H1 (cell line): ENCODE measurements around the gene LIN37. TPM values are rescaled to one million over a fixed set of nuclear protein-coding genes. Genes with fewer than 3 reads are reported as not detected.
A peak's percentile ranks its signal among the peaks of the same experiment; 100 is the strongest.

Experiments used
- CTCF ChIA-PET: fragments of 300-600 bp; sonication (Branson Sonifier 250); formaldehyde crosslinking; loops from one replicate; lab custom pipeline; 2021; ENCODE audit not compliant: partially characterized antibody; lab: Charles Lee
- POLR2A ChIA-PET: fragments of 300-600 bp; sonication (Branson Sonifier 250); formaldehyde crosslinking; loops from one replicate; lab custom pipeline; 2021; ENCODE audit warnings: inconsistent platforms; ENCODE audit not compliant: partially characterized antibody; lab: Charles Lee
- DNase-seq, 2 experiments: peaks; one replicate each; pipeline versions ENCODE4 v3.0.0 to v3.0.0-alpha.2; 2010 to 2022; ENCODE audit warnings: low spot score in 2 of 2, low read depth in 1 of 2, mixed read lengths in 1 of 2
- FAIRE-seq: peaks from 2 replicates; lab custom pipeline; 2011; peaks lifted over from hg19 to GRCh38; lab: Jason Lieb, UNC
- H2AFZ ChIP-seq: 2 replicates; pipeline ENCODE4 v1.8.1; 2012; ENCODE audit warnings: low read length, inconsistent platforms
- H2AK5ac ChIP-seq: 2 replicates; pipeline ENCODE4 v1.6.1; 2013; ENCODE audit warnings: low read depth, low read length
- H2BK120ac ChIP-seq: replicated peaks from 2 replicates; pipeline ENCODE3; 2013; ENCODE audit warnings: low read depth, low read length, inconsistent platforms
- H2BK12ac ChIP-seq: 2 replicates; pipeline ENCODE4 v1.6.1; 2013; ENCODE audit warnings: low read depth, low read length
- H2BK15ac ChIP-seq: 2 replicates; pipeline ENCODE4 v1.6.1; 2013; ENCODE audit warnings: low read length
- H2BK20ac ChIP-seq: 2 replicates; pipeline ENCODE4 v1.6.1; 2013; ENCODE audit warnings: low read length
- H2BK5ac ChIP-seq: 2 replicates; pipeline ENCODE4 v1.6.1; 2013; ENCODE audit warnings: low read depth, low read length
- H3K14ac ChIP-seq: 2 replicates; pipeline ENCODE4 v1.6.1; 2013; ENCODE audit warnings: inconsistent platforms; ENCODE audit not compliant: insufficient read length
- H3K18ac ChIP-seq: 2 replicates; pipeline ENCODE4 v1.6.1; 2013; ENCODE audit warnings: low read length; ENCODE audit errors: extremely low read depth
- H3K23ac ChIP-seq: 2 replicates; pipeline ENCODE4 v1.6.1; 2013; ENCODE audit warnings: inconsistent platforms; ENCODE audit not compliant: insufficient read length
- H3K23me2 ChIP-seq: 2 replicates; pipeline ENCODE4 v1.6.1; 2013; ENCODE audit warnings: low read depth, low read length
- H3K27ac ChIP-seq: 2 replicates; pipeline ENCODE4 v1.6.1; 2011; ENCODE audit warnings: low read depth, low read length, inconsistent platforms
- H3K27me3 ChIP-seq, 4 experiments: replicated peaks in 1 of 4; 1 replicate in 1 of 4; 2 replicates in 3 of 4; pipeline versions ENCODE4 v1.6.1 to v1.8.1; 2011 to 2013; ENCODE audit warnings: low read length in 3 of 4, mild to moderate bottlenecking in 3 of 4, inconsistent platforms in 2 of 4, mixed read lengths in 2 of 4, moderate library complexity in 1 of 4; ENCODE audit not compliant: control insufficient read depth in 3 of 4, insufficient read depth in 3 of 4; ENCODE audit errors: extremely low read depth in 1 of 4
- H3K36me3 ChIP-seq, 4 experiments: 2 replicates each; pipeline versions ENCODE4 v1.6.1 to v1.8.1; 2011 to 2013; ENCODE audit warnings: mild to moderate bottlenecking in 4 of 4, low read length in 3 of 4, moderate library complexity in 2 of 4, control low read depth in 1 of 4, inconsistent platforms in 1 of 4; ENCODE audit not compliant: insufficient read depth in 4 of 4, control insufficient read depth in 2 of 4
- H3K4ac ChIP-seq: replicated peaks from 2 replicates; pipeline ENCODE3; 2013; ENCODE audit warnings: low read length, low read depth, mixed read lengths, inconsistent platforms; ENCODE audit not compliant: insufficient read length
- H3K4me1 ChIP-seq, 4 experiments: replicated peaks in 1 of 4; 1 replicate in 1 of 4; 2 replicates in 3 of 4; pipeline versions ENCODE4 v1.6.1 to v1.8.1; 2011 to 2013; ENCODE audit warnings: low read length in 3 of 4, inconsistent platforms in 2 of 4, mixed read lengths in 1 of 4; ENCODE audit not compliant: insufficient read depth in 4 of 4, control insufficient read depth in 3 of 4
- H3K4me2 ChIP-seq, 2 experiments: 2 replicates each; pipeline versions ENCODE4 v1.6.1 to v1.8.1; 2011 to 2013; ENCODE audit warnings: low read depth in 2 of 2, low read length in 2 of 2, control low read depth in 1 of 2, inconsistent platforms in 1 of 2, mild to moderate bottlenecking in 1 of 2; ENCODE audit not compliant: insufficient read depth in 1 of 2
- H3K4me3 ChIP-seq, 4 experiments: fragments of 200-600, 300-600 bp in 1 of 4; sonication (generic), shearing (Covaris generic), sonication (Bioruptor Twin) in 1 of 4; 2 replicates each; pipeline versions ENCODE4 v1.5.1 to v1.8.1; 2011 to 2016; ENCODE audit warnings: low read length in 4 of 4, low read depth in 3 of 4, control low read depth in 2 of 4, inconsistent platforms in 2 of 4, mild to moderate bottlenecking in 2 of 4, mixed read lengths in 1 of 4, moderate library complexity in 1 of 4; ENCODE audit not compliant: insufficient read depth in 2 of 4; ENCODE audit errors: extremely low read depth in 1 of 4
- H3K56ac ChIP-seq: replicated peaks from 2 replicates; pipeline ENCODE3; 2013; ENCODE audit warnings: low read depth, mild to moderate bottlenecking, mixed read lengths, low read length, inconsistent platforms; ENCODE audit not compliant: insufficient read length
- H3K79me1 ChIP-seq: 2 replicates; pipeline ENCODE4 v1.6.1; 2013; ENCODE audit warnings: low read depth, low read length, control low read depth
- H3K79me2 ChIP-seq, 2 experiments: 2 replicates each; pipeline versions ENCODE4 v1.6.1 to v1.8.1; 2012 to 2013; ENCODE audit warnings: low read length in 2 of 2, mild to moderate bottlenecking in 2 of 2, inconsistent platforms in 1 of 2; ENCODE audit not compliant: insufficient read depth in 2 of 2, control insufficient read depth in 1 of 2
- H3K9ac ChIP-seq, 4 experiments: replicated peaks in 1 of 4; 1 replicate in 1 of 4; 2 replicates in 3 of 4; pipeline versions ENCODE4 v1.6.1 to v1.8.1; 2011 to 2013; ENCODE audit warnings: low read depth in 3 of 4, low read length in 3 of 4, control low read depth in 2 of 4, mild to moderate bottlenecking in 2 of 4, moderate library complexity in 2 of 4, inconsistent platforms in 1 of 4; ENCODE audit errors: extremely low read depth in 1 of 4
- H3K9me3 ChIP-seq, 2 experiments: 2 replicates each; pipeline versions ENCODE4 v1.6.1 to v1.8.1; 2012 to 2013; ENCODE audit warnings: mild to moderate bottlenecking in 2 of 2, moderate library complexity in 2 of 2, control low read depth in 1 of 2, inconsistent platforms in 1 of 2, low read depth in 1 of 2, low read length in 1 of 2, mixed read lengths in 1 of 2; ENCODE audit not compliant: insufficient read depth in 2 of 2
- H4K20me1 ChIP-seq, 2 experiments: replicated peaks in 1 of 2; 2 replicates each; pipeline versions ENCODE3 to v1.8.1; 2011 to 2013; ENCODE audit warnings: inconsistent platforms in 2 of 2, low read length in 2 of 2, mild to moderate bottlenecking in 1 of 2; ENCODE audit not compliant: insufficient read depth in 2 of 2, control insufficient read depth in 1 of 2
- H4K5ac ChIP-seq: 2 replicates; pipeline ENCODE4 v1.6.1; 2013; ENCODE audit warnings: low read length, low read depth, mixed read lengths, inconsistent platforms; ENCODE audit not compliant: insufficient read length
- H4K8ac ChIP-seq: 2 replicates; pipeline ENCODE4 v1.8.0; 2013; ENCODE audit warnings: mild to moderate bottlenecking, moderate library complexity, low read length, inconsistent platforms; ENCODE audit not compliant: insufficient read depth; ENCODE audit errors: extremely low read depth
- H4K91ac ChIP-seq: replicated peaks from 2 replicates; pipeline ENCODE3; 2013; ENCODE audit warnings: low read length, mixed read lengths, inconsistent platforms; ENCODE audit not compliant: insufficient read length
- ASH2L ChIP-seq: fragments of 200-600, 300-600 bp; sonication (generic); IDR thresholded peaks from one replicate; pipeline ENCODE4 v1.7.1; 2017; ENCODE audit warnings: low read length
- ATF3 ChIP-seq: IDR thresholded peaks from 2 replicates; pipeline ENCODE4 v1.6.1; 2011; ENCODE audit warnings: low read depth, mild to moderate bottlenecking, low read length; ENCODE audit not compliant: insufficient read depth
- BCL11A ChIP-seq, 2 experiments: IDR thresholded peaks; one replicate each; pipeline ENCODE4 v1.6.1; 2011; ENCODE audit warnings: low read depth in 2 of 2, low read length in 2 of 2, mild to moderate bottlenecking in 2 of 2
- CBX5 ChIP-seq: fragments of 300-800, 300-1000 bp; sonication (generic); IDR thresholded peaks from 2 replicates; pipeline ENCODE4 v1.7.1; 2016; ENCODE audit warnings: antibody characterized with exemption, low read length, low read depth
- CHD1 ChIP-seq: IDR thresholded peaks from 2 replicates; pipeline ENCODE4 v1.6.1; 2012; ENCODE audit warnings: low read depth, low read length, improper control_type of control experiment
- EZH2 ChIP-seq: fragments of 200-600 bp; sonication (generic); IDR thresholded peaks from 2 replicates; pipeline ENCODE4 v1.7.1; 2012; ENCODE audit warnings: low read depth, mild to moderate bottlenecking, moderate library complexity, low read length, inconsistent platforms; ENCODE audit not compliant: severe bottlenecking
- MAFK ChIP-seq: IDR thresholded peaks from 2 replicates; pipeline ENCODE4 v1.6.1; 2012; ENCODE audit warnings: low read depth, mild to moderate bottlenecking, improper control_type of control experiment, low read length
- PHF8 ChIP-seq: fragments of 200-600 bp; sonication (generic); conservative IDR thresholded peaks from 2 replicates; pipeline ENCODE4 v1.7.1; 2012; ENCODE audit warnings: low read depth, mild to moderate bottlenecking, inconsistent platforms, low read length, moderate library complexity
- RXRA ChIP-seq: IDR thresholded peaks from 2 replicates; pipeline ENCODE4 v1.6.1; 2011; ENCODE audit warnings: low read depth, mild to moderate bottlenecking, low read length, moderate library complexity; ENCODE audit not compliant: insufficient read depth
- TCF12 ChIP-seq: IDR thresholded peaks from 2 replicates; pipeline ENCODE4 v1.6.1; 2011; ENCODE audit warnings: low read depth, mild to moderate bottlenecking, low read length
- WGBS, 2 experiments: shearing (Covaris generic) in 1 of 2; methylation state at CpG; one replicate each; pipeline versions ENCODE4 v1.1.6 to v1.1.7; 2013 to 2015; ENCODE audit warnings: low lambda C conversion rate in 2 of 2, mixed read lengths in 2 of 2, inconsistent platforms in 1 of 2, low coverage in 1 of 2, missing lambda C conversion rate in 1 of 2; ENCODE audit not compliant: insufficient replicate concordance in 2 of 2, insufficient coverage in 1 of 2, insufficient read length in 1 of 2; ENCODE audit errors: extremely low coverage in 1 of 2, missing lambda C conversion rate in 1 of 2; 5-methylcytosine and 5-hydroxymethylcytosine counted together
- polyA plus RNA-seq, 7 experiments: library from polyadenylated mRNA; depleted of rRNA in 3 of 7; stranded (reverse) in 5 of 7; unstranded in 2 of 7; fragments of >200 nt in 5 of 7; fragments of 200-250 nt in 2 of 7; gene quantifications; 1 replicate in 5 of 7; 2 replicates in 1 of 7; 4 replicates in 1 of 7; pipeline versions ENCODE4 v1.2.1 to v1.2.3, GENCODE V29; 2011 to 2013; ENCODE audit warnings: missing spikeins in 2 of 7, mixed read lengths in 2 of 7
- total RNA-seq: library from RNA; stranded (reverse); fragmentation: NEBNext Ultra II Directional; extraction: Animal tissue kit (Norgen Biotek cat#: 25700); gene quantifications from 2 replicates; pipeline ENCODE4 v1.2.1, GENCODE V29; 2021

Gene LIN37
- total and polyA plus RNA-seq, 2 of the 8 experiments (the other 6 are each of a cell fraction or from before 2014, with no cell fraction given) = 3.8 to 9.8 TPM

GRCh38 chr19:35796645-35797542 lies 48.5 kb downstream of the LIN37 start:
- Histone ChIP-seq H3K4me1 (peaks cover 0 to 9% (median 4%) of the 10 kb centered on the region in 4 experiments; a peak in 5 of 7 replicates), H2BK15ac (no peak overlapping the region), H3K27me3 (peaks cover 6 to 23% (median 20%) of the 10 kb centered on the region in 4 experiments), H3K79me1 (no peaks in the 10 kb centered on the region), H3K18ac (peak overlapping the region; percentile 60), H3K23me2 (peaks cover 11% of the 10 kb centered on the region; the same call in 1 of the 2 replicates), H3K36me3 (no peaks in the 10 kb centered on the region), H3K23ac (no peak overlapping the region), H3K4me3 (peak overlapping the region; percentile 16 to 59 (median 24); a peak in 7 of 8 replicates), H4K20me1 (no peaks in the 10 kb centered on the region), H3K4me2 (peak overlapping the region; percentile 73 to 89), H3K4ac (no peak overlapping the region), H2AK5ac (0 out of 2 replicates have a peak overlapping the region, but pooled peaks have one; percentile 82), H2BK120ac (no peak overlapping the region), H4K5ac (no peak overlapping the region), H3K79me2 (no peaks in the 10 kb centered on the region), H2AFZ (no peak overlapping the region), H2BK20ac (no peak overlapping the region), H3K9me3 (no peaks in the 10 kb centered on the region), H2BK5ac (no peak overlapping the region), H4K91ac (no peak overlapping the region), H3K14ac (no peak overlapping the region), H3K27ac (no peak overlapping the region), H4K8ac (no peak overlapping the region; the same call in 1 of the 2 replicates), H3K56ac (peak overlapping the region; percentile 39), H2BK12ac (no peak overlapping the region), H3K9ac (no peak overlapping the region)
- DNase-seq (no peak), FAIRE-seq (no peak)
- POLR2A ChIA-PET = interaction anchor here (0.7 to 1.2 kb wide), 4 partner anchors 9 to 79 kb away, joined by 3 to 5 read pairs (median 4); no protein-coding TSS in a partner anchor
- 29% methylated on average over 36 of the region's 39 CpGs; no CpG with 5 or more reads in 1 of the 2 experiments for WGBS, 2 experiments
- CTCF ChIA-PET = interaction anchor here (0.6 to 3.6 kb wide), 5 partner anchors 9 to 118 kb away, joined by 3 to 13 read pairs (median 3); no protein-coding TSS in a partner anchor
- TF ChIP-seq TCF12 = no peak
- peak; percentile 36 for TF ChIP-seq EZH2
- no peak for TF ChIP-seq CBX5
- TF ChIP-seq CHD1 = no peak
- no peak for TF ChIP-seq RXRA
- TF ChIP-seq ASH2L = no peak
- no peak for TF ChIP-seq ATF3
- TF ChIP-seq BCL11A (IDR thresholded peaks at IDR 0.05; ENCODE audit: low read depth in 2 of 2, low read length in 2 of 2) = no peak
- TF ChIP-seq MAFK = no peak
- no peak for TF ChIP-seq PHF8
